GM23338 (cell line): ENCODE results near the gene HLA-DOA. TPM values are rescaled to one million over a fixed set of nuclear protein-coding genes. Genes with fewer than 3 reads are reported as not detected.

Experiments used
- ATAC-seq: fragments of 200-7000 bp; cut with Tn5 transposase; 3 replicates; pipeline ENCODE4 v1.9.1; 2020
- DNase-seq: peaks from one replicate; pipeline ENCODE4 v3.0.0-alpha.2; 2015; ENCODE audit warnings: low spot score
- H2AFZ ChIP-seq: fragments of 200-600 bp; sonication (generic); 2 replicates; pipeline ENCODE4 v1.8.0; 2016; ENCODE audit warnings: antibody characterized with exemption, mild to moderate bottlenecking, moderate library complexity
- H3F3A ChIP-seq: fragments of 200-600 bp; sonication (generic); replicated peaks from 2 replicates; pipeline ENCODE4 v1.8.0; 2017; ENCODE audit warnings: antibody characterized with exemption, mixed run types, low read depth
- H3K27ac ChIP-seq: fragments of 200-600 bp; sonication (generic); 2 replicates; pipeline ENCODE4 v1.6.1; 2016; ENCODE audit warnings: low read depth
- H3K27me3 ChIP-seq: fragments of 200-600 bp; sonication (generic); 2 replicates; pipeline ENCODE4 v1.8.0; 2016; ENCODE audit warnings: mild to moderate bottlenecking, mixed run types, moderate library complexity; ENCODE audit not compliant: insufficient read depth
- H3K36me3 ChIP-seq: fragments of 200-600 bp; sonication (generic); 2 replicates; pipeline ENCODE4 v1.8.0; 2016; ENCODE audit warnings: mild to moderate bottlenecking; ENCODE audit not compliant: insufficient read depth
- H3K4me1 ChIP-seq: fragments of 200-600 bp; sonication (generic); 2 replicates; pipeline ENCODE4 v1.8.0; 2016; ENCODE audit warnings: mild to moderate bottlenecking, moderate library complexity; ENCODE audit not compliant: insufficient read depth
- H3K4me2 ChIP-seq: fragments of 200-600 bp; sonication (generic); 2 replicates; pipeline ENCODE4 v1.7.1; 2017; ENCODE audit warnings: mixed run types
- H3K4me3 ChIP-seq: fragments of 200-600 bp; sonication (generic); 2 replicates; pipeline ENCODE4 v1.6.1; 2016; ENCODE audit warnings: mixed run types
- H3K79me2 ChIP-seq: fragments of 200-600 bp; sonication (generic); replicated peaks from 2 replicates; pipeline ENCODE4 v1.8.0; 2017; ENCODE audit warnings: mild to moderate bottlenecking; ENCODE audit not compliant: insufficient read depth
- H3K9me2 ChIP-seq: fragments of 200-600 bp; sonication (generic); 2 replicates; pipeline ENCODE4 v1.8.0; 2017; ENCODE audit not compliant: insufficient read depth
- H4K20me1 ChIP-seq: fragments of 200-600 bp; sonication (generic); replicated peaks from 2 replicates; pipeline ENCODE4 v1.8.0; 2017; ENCODE audit warnings: mild to moderate bottlenecking; ENCODE audit not compliant: insufficient read depth
- H3K27ac Mint-ChIP-seq: 2 replicates; pipeline ENCODE4 v1.8.0; 2020; ENCODE audit warnings: inconsistent platforms, mild to moderate bottlenecking, moderate library complexity, mixed read lengths
- H3K27me3 Mint-ChIP-seq: 3 replicates; pipeline ENCODE4 v1.8.0; 2022; ENCODE audit warnings: low read depth, mild to moderate bottlenecking, moderate library complexity, mixed read lengths, inconsistent platforms; ENCODE audit not compliant: insufficient read depth, poor library complexity
- H3K36me3 Mint-ChIP-seq: 3 replicates; pipeline ENCODE4 v1.8.0; 2021; ENCODE audit warnings: low read depth, mild to moderate bottlenecking, inconsistent platforms, moderate library complexity, mixed read lengths
- H3K4me1 Mint-ChIP-seq: 3 replicates; pipeline ENCODE4 v1.8.0; 2020; ENCODE audit warnings: mild to moderate bottlenecking, inconsistent platforms, mixed read lengths
- H3K4me3 Mint-ChIP-seq: 3 replicates; pipeline ENCODE4 v1.8.0; 2021; ENCODE audit warnings: moderate library complexity, mild to moderate bottlenecking, inconsistent platforms, mixed read lengths
- H3K9me3 Mint-ChIP-seq: 3 replicates; pipeline ENCODE4 v1.8.0; 2020; ENCODE audit warnings: moderate library complexity, mild to moderate bottlenecking, inconsistent platforms, mixed read lengths
- EZH2 ChIP-seq: fragments of 200-600 bp; sonication (generic); IDR thresholded peaks from one replicate; pipeline ENCODE4 v1.8.0; 2017; ENCODE audit warnings: antibody characterized with exemption, mild to moderate bottlenecking, low read depth; ENCODE audit not compliant: unreplicated experiment
- EZH2phosphoT487 ChIP-seq: fragments of 200-600 bp; sonication (generic); IDR thresholded peaks from one replicate; pipeline ENCODE4 v1.8.1; 2018; ENCODE audit warnings: antibody characterized with exemption; ENCODE audit not compliant: unreplicated experiment
- JUNB ChIP-seq: IDR thresholded peaks from one replicate; pipeline ENCODE4 v1.6.1; 2016; ENCODE audit warnings: antibody characterized with exemption; ENCODE audit not compliant: unreplicated experiment
- NANOG ChIP-seq: IDR thresholded peaks from 2 replicates; pipeline ENCODE4 v1.6.1; 2016; ENCODE audit warnings: antibody characterized with exemption, borderline replicate concordance
- POLR2AphosphoS5 ChIP-seq: IDR thresholded peaks from 2 replicates; pipeline ENCODE4 v1.6.1; 2016; ENCODE audit warnings: antibody characterized with exemption, low read depth
- STAT1 ChIP-seq: IDR thresholded peaks from one replicate; pipeline ENCODE4 v1.6.1; 2016; ENCODE audit warnings: antibody characterized with exemption; ENCODE audit not compliant: unreplicated experiment
- ZNF114 ChIP-seq: fragments of 250-450 bp; sonication (Bioruptor Pico); IDR thresholded peaks from 2 replicates; pipeline ENCODE4 v1.5.0; 2020; ENCODE audit warnings: mild to moderate bottlenecking, moderate library complexity
- ZNF331 ChIP-seq: fragments of 250-450 bp; sonication (Bioruptor Pico); IDR thresholded peaks from 2 replicates; pipeline ENCODE4 v1.5.0; 2020; ENCODE audit warnings: low read depth, mild to moderate bottlenecking, moderate library complexity
- polyA plus RNA-seq: library from polyadenylated mRNA; unstranded; fragments of >200 nt; fragmentation: Nextera tagmentation; extraction: Ambion mirVana; gene quantifications from 2 replicates; pipeline ENCODE4 v1.2.1, GENCODE V29; 2016
- total RNA-seq: library from RNA; depleted of rRNA; stranded (reverse); fragments of >200 nt; shearing (Covaris generic); gene quantifications from 2 replicates; pipeline ENCODE4 v1.2.3, GENCODE V29; 2014
- TF ChIP-seq, protein P1 (sequence below), 2 experiments: fragments of 200-600 bp in 1 of 2; sonication (generic) in 1 of 2; conservative IDR thresholded peaks; 2 replicates each; pipeline versions ENCODE4 v1.5.1 to v1.6.1; 2016 to 2017; ENCODE audit warnings: antibody characterized with exemption in 2 of 2, low read depth in 2 of 2, mild to moderate bottlenecking in 2 of 2, moderate library complexity in 1 of 2
- TF ChIP-seq, protein P2 (sequence below): IDR thresholded peaks from one replicate; pipeline ENCODE4 v1.6.1; 2018; ENCODE audit warnings: antibody characterized with exemption; ENCODE audit not compliant: unreplicated experiment
- TF ChIP-seq, protein P3 (sequence below): fragments of 250-450 bp; sonication (Bioruptor Pico); IDR thresholded peaks from 2 replicates; pipeline ENCODE4 v1.5.0; 2020; ENCODE audit warnings: mild to moderate bottlenecking, moderate library complexity

Gene HLA-DOA
- total and polyA plus RNA-seq, 2 experiments from 2014 or later = 4.8 to 30.5 TPM

DNA sequence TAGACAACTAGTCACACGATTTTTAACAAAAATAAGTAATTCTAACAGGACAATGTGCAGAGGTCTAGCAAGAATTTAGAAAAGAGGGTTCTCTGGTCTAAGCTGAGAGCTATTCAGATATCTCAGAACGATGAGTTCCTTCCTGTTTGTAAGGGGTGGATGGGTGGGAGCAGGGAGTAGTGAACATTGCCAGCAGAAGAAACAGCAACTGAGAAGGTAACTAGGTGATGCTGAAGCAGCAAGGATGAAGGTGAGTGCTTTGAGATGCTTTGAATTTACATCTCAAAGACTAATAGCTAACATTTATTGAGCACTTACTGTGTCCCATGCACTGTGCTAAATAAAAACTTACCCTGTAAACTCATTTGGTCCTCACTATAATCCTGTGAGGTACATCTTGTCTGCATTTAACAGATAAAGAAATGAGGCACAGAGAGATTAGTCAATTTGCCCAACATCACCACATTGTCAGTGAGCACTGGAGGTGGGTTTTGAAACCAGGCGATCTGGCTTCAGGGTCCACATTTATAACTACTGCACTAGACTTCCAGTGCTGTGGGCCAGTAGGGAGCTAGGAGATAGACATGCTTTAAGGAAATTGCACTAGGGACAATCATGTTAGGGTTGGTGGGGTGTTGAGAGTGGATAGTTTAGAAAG lies 25.3 kb downstream of the HLA-DOA start (continued):
- TF ChIP-seq, protein P1, sequence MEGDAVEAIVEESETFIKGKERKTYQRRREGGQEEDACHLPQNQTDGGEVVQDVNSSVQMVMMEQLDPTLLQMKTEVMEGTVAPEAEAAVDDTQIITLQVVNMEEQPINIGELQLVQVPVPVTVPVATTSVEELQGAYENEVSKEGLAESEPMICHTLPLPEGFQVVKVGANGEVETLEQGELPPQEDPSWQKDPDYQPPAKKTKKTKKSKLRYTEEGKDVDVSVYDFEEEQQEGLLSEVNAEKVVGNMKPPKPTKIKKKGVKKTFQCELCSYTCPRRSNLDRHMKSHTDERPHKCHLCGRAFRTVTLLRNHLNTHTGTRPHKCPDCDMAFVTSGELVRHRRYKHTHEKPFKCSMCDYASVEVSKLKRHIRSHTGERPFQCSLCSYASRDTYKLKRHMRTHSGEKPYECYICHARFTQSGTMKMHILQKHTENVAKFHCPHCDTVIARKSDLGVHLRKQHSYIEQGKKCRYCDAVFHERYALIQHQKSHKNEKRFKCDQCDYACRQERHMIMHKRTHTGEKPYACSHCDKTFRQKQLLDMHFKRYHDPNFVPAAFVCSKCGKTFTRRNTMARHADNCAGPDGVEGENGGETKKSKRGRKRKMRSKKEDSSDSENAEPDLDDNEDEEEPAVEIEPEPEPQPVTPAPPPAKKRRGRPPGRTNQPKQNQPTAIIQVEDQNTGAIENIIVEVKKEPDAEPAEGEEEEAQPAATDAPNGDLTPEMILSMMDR (conservative IDR thresholded peaks at IDR 0.05; ENCODE audit: low read depth in 2 of 2) = no peak
- TF ChIP-seq JUNB = no peak
- TF ChIP-seq, protein P2, sequence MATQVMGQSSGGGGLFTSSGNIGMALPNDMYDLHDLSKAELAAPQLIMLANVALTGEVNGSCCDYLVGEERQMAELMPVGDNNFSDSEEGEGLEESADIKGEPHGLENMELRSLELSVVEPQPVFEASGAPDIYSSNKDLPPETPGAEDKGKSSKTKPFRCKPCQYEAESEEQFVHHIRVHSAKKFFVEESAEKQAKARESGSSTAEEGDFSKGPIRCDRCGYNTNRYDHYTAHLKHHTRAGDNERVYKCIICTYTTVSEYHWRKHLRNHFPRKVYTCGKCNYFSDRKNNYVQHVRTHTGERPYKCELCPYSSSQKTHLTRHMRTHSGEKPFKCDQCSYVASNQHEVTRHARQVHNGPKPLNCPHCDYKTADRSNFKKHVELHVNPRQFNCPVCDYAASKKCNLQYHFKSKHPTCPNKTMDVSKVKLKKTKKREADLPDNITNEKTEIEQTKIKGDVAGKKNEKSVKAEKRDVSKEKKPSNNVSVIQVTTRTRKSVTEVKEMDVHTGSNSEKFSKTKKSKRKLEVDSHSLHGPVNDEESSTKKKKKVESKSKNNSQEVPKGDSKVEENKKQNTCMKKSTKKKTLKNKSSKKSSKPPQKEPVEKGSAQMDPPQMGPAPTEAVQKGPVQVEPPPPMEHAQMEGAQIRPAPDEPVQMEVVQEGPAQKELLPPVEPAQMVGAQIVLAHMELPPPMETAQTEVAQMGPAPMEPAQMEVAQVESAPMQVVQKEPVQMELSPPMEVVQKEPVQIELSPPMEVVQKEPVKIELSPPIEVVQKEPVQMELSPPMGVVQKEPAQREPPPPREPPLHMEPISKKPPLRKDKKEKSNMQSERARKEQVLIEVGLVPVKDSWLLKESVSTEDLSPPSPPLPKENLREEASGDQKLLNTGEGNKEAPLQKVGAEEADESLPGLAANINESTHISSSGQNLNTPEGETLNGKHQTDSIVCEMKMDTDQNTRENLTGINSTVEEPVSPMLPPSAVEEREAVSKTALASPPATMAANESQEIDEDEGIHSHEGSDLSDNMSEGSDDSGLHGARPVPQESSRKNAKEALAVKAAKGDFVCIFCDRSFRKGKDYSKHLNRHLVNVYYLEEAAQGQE = no peak
- TF ChIP-seq ZNF114 (CRISPR knock-in tag) = no peak
- no peak for TF ChIP-seq EZH2
- no peak for TF ChIP-seq EZH2phosphoT487
- no peak for TF ChIP-seq ZNF331 (CRISPR knock-in tag)
- no peak for TF ChIP-seq NANOG

DNA sequence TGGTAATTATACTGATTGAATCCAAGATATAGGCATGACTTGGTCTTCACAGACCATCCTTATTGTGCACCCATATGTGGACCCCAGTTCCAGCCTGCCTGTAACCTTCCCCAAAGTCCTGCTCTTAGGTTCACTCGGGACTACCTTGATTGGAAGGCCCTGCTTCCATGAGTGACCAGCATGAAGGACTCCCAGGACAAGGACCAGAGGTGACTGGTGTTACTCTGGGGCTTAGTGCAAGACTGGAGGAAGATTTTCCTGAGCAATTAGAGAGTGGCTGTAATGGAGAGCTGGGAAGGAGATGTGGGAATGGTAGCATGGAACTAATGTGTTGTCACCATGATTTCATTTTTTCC lies 25.9 kb downstream of the HLA-DOA start:
- DNase-seq (no peak), ATAC-seq (peak; percentile 8; the same call in 2 of the 3 replicates)
- Histone ChIP-seq H3F3A (peaks cover 62% of the 10 kb centered on the region), H3K4me1 (peaks cover 4% of the 10 kb centered on the region; the same call in 1 of the 2 replicates), H3K36me3 (peaks cover 25% of the 10 kb centered on the region), H3K9me2 (no peaks in the 10 kb centered on the region), H3K79me2 (peaks cover 8% of the 10 kb centered on the region), H2AFZ (no peak overlapping the region), H3K27ac (peak overlapping the region; percentile 76), H3K27me3 (no peaks in the 10 kb centered on the region), H4K20me1 (peaks cover 37% of the 10 kb centered on the region), H3K4me3 (no peak overlapping the region), H3K4me2 (no peak overlapping the region)
- peaks cover 28% of the 10 kb centered on the region for H3K27me3 Mint-ChIP-seq
- peaks cover 38% of the 10 kb centered on the region for H3K36me3 Mint-ChIP-seq
- H3K27ac Mint-ChIP-seq = no peak overlapping the region; the same call in 1 of the 2 replicates
- no peaks in the 10 kb centered on the region; the same call in 2 of the 3 replicates for H3K9me3 Mint-ChIP-seq
- H3K4me3 Mint-ChIP-seq = no peak overlapping the region; the same call in 2 of the 3 replicates
- H3K4me1 Mint-ChIP-seq = peaks cover 39% of the 10 kb centered on the region
- TF ChIP-seq, protein P1 (conservative IDR thresholded peaks at IDR 0.05; ENCODE audit: low read depth in 2 of 2) = no peak
- TF ChIP-seq ZNF114 (CRISPR knock-in tag) (no peak), EZH2phosphoT487 (no peak), STAT1 (no peak), POLR2AphosphoS5 (no peak)
- TF ChIP-seq, protein P3, sequence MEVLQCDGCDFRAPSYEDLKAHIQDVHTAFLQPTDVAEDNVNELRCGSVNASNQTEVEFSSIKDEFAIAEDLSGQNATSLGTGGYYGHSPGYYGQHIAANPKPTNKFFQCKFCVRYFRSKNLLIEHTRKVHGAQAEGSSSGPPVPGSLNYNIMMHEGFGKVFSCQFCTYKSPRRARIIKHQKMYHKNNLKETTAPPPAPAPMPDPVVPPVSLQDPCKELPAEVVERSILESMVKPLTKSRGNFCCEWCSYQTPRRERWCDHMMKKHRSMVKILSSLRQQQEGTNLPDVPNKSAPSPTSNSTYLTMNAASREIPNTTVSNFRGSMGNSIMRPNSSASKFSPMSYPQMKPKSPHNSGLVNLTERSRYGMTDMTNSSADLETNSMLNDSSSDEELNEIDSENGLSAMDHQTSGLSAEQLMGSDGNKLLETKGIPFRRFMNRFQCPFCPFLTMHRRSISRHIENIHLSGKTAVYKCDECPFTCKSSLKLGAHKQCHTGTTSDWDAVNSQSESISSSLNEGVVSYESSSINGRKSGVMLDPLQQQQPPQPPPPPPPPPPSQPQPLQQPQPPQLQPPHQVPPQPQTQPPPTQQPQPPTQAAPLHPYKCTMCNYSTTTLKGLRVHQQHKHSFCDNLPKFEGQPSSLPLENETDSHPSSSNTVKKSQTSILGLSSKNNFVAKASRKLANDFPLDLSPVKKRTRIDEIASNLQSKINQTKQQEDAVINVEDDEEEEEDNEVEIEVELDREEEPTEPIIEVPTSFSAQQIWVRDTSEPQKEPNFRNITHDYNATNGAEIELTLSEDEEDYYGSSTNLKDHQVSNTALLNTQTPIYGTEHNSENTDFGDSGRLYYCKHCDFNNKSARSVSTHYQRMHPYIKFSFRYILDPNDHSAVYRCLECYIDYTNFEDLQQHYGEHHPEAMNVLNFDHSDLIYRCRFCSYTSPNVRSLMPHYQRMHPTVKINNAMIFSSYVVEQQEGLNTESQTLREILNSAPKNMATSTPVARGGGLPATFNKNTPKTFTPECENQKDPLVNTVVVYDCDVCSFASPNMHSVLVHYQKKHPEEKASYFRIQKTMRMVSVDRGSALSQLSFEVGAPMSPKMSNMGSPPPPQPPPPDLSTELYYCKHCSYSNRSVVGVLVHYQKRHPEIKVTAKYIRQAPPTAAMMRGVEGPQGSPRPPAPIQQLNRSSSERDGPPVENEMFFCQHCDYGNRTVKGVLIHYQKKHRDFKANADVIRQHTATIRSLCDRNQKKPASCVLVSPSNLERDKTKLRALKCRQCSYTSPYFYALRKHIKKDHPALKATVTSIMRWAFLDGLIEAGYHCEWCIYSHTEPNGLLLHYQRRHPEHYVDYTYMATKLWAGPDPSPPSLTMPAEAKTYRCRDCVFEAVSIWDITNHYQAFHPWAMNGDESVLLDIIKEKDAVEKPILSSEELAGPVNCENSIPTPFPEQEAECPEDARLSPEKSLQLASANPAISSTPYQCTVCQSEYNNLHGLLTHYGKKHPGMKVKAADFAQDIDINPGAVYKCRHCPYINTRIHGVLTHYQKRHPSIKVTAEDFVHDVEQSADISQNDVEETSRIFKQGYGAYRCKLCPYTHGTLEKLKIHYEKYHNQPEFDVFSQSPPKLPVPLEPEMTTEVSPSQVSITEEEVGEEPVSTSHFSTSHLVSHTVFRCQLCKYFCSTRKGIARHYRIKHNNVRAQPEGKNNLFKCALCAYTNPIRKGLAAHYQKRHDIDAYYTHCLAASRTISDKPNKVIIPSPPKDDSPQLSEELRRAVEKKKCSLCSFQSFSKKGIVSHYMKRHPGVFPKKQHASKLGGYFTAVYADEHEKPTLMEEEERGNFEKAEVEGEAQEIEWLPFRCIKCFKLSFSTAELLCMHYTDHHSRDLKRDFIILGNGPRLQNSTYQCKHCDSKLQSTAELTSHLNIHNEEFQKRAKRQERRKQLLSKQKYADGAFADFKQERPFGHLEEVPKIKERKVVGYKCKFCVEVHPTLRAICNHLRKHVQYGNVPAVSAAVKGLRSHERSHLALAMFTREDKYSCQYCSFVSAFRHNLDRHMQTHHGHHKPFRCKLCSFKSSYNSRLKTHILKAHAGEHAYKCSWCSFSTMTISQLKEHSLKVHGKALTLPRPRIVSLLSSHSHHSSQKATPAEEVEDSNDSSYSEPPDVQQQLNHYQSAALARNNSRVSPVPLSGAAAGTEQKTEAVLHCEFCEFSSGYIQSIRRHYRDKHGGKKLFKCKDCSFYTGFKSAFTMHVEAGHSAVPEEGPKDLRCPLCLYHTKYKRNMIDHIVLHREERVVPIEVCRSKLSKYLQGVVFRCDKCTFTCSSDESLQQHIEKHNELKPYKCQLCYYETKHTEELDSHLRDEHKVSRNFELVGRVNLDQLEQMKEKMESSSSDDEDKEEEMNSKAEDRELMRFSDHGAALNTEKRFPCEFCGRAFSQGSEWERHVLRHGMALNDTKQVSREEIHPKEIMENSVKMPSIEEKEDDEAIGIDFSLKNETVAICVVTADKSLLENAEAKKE (CRISPR knock-in tag) = no peak
